ENCODE data around the gene SLC25A6. TPM values are rescaled to one million over a fixed set of nuclear protein-coding genes. Genes with fewer than 3 reads are reported as not detected.
"Not testable (repeated sequence)": the region's sequence is repeated elsewhere in the genome, so short reads cannot be mapped to it uniquely, and the experiment has no call there.

SLC25A6 gene
- total RNA-seq, 1 donor from 2014 or later: 411 TPM

DNA sequence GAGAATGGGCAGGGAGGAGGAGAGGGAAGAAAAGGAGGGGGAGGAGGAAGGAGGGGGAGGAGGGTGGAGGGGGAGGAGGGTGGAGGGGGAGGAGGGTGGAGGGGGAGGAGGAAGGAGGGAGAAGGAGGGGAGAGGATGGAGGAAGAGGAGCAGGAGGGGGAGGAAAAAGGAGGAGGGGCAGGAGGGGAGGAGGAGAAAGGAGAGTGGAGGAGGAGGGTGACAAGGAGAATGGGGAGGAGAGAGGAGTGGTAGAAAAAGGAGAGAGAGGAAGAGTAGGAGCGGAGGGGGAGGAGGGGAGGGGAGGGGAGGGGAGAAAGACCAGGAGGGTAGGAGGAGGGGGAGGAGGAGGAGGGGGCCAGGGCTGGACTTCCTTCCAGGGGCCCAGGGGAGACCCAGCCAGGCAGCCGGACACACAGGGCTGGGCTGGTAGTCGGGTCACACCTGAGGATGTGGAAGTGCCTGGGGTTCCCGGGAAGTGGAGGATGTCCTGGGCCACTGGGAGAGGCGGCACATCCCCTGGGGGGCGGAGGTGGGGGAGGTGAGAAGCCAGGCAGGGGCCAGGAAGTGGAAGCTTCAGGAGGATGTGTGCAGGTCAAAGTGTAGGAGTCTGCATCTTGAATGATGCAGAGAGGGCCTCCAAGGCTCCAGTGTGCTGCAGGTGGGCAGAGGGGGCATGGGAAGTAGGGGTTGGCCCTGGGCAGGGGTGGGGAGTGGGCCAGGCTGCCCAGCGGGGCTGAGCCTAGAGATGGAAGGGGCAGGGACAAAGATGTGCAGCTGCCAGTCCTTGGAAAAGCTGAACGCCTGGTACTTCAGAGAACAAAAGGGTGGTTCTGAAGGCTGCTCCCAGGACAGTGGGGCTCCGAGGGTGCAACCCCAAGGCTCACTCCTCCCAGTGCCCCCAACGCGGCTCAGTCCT, 36.5 kb downstream of the SLC25A6 start:
- no peak for TF ChIP-seq CTCF (IDR thresholded peaks at IDR 0.05; ENCODE audit: partially characterized antibody, unreplicated experiment)
- no peaks in the 10 kb centered on the region for H3K4me1 Mint-ChIP-seq (ENCODE audit: low read depth, unreplicated experiment)
- no peak overlapping the region for H3K4me3 Mint-ChIP-seq (ENCODE audit: unreplicated experiment)
- peaks cover 6% of the 10 kb centered on the region for H3K27me3 Mint-ChIP-seq (ENCODE audit: unreplicated experiment)
- peak; percentile 28 for DNase-seq
- H3K27ac Mint-ChIP-seq (ENCODE audit: unreplicated experiment): no peak overlapping the region
- H3K9me3 Mint-ChIP-seq (ENCODE audit: unreplicated experiment): peaks cover 4% of the 10 kb centered on the region
- H3K36me3 Mint-ChIP-seq (ENCODE audit: unreplicated experiment): no peaks in the 10 kb centered on the region

- H3K4me3 Mint-ChIP-seq (ENCODE audit: unreplicated experiment): no peak overlapping the region
- H3K36me3 Mint-ChIP-seq (ENCODE audit: unreplicated experiment): no peaks in the 10 kb centered on the region
- H3K27me3 Mint-ChIP-seq (ENCODE audit: unreplicated experiment): peaks cover 3% of the 10 kb centered on the region
- no peaks in the 10 kb centered on the region for H3K4me1 Mint-ChIP-seq (ENCODE audit: low read depth, unreplicated experiment)
- TF ChIP-seq CTCF (IDR thresholded peaks at IDR 0.05; ENCODE audit: partially characterized antibody, unreplicated experiment): no peak
- peak overlapping the region; percentile 70 for H3K27ac Mint-ChIP-seq (ENCODE audit: unreplicated experiment)
- H3K9me3 Mint-ChIP-seq (ENCODE audit: unreplicated experiment): peaks cover 4% of the 10 kb centered on the region
- no peak for DNase-seq
These were observed 37.6 kb downstream of the SLC25A6 start for GRCh38 chrX:1354036-1355019.

DNA sequence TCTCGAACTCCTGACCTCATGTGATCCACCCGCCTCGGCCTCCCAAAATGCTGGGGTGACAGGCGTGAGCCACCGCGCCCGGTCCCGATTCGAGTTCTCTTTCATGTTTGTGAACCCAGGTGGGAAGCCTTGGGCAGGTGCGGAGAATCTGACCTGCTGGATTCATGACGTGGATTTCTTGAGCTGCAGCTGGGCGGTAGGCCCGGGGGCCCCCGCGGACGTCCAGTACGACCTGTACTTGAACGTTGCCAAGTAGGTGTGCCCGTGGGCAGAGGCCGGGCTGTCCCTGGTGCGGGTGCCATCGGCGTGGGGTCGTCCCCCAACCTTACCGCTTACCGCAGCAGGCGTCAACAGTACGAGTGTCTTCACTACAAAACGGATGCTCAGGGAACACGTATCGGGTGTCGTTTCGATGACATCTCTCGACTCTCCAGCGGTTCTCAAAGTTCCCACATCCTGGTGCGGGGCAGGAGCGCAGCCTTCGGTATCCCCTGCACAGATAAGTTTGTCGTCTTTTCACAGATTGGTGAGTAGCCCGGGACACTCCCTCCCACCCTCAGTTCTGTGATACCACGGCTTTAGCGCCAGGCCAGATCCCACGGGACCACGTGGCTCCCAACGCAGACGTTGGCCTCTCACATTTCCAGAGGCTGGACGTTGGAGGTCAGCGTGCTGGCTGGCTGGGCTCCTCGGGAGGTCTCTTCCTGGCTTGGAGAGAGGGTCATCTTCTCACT, 39.8 kb downstream of the SLC25A6 start:
- Mint-ChIP-seq H3K9me3 (ENCODE audit: unreplicated experiment) (peaks cover 1% of the 10 kb centered on the region), H3K4me3 (ENCODE audit: unreplicated experiment) (no peak overlapping the region), H3K36me3 (ENCODE audit: unreplicated experiment) (no peaks in the 10 kb centered on the region), H3K27ac (ENCODE audit: unreplicated experiment) (no peak overlapping the region), H3K4me1 (ENCODE audit: low read depth, unreplicated experiment) (no peaks in the 10 kb centered on the region), H3K27me3 (ENCODE audit: unreplicated experiment) (peaks cover 6% of the 10 kb centered on the region)
- no peak for TF ChIP-seq CTCF (IDR thresholded peaks at IDR 0.05; ENCODE audit: partially characterized antibody, unreplicated experiment)
- DNase-seq: no peak

DNA sequence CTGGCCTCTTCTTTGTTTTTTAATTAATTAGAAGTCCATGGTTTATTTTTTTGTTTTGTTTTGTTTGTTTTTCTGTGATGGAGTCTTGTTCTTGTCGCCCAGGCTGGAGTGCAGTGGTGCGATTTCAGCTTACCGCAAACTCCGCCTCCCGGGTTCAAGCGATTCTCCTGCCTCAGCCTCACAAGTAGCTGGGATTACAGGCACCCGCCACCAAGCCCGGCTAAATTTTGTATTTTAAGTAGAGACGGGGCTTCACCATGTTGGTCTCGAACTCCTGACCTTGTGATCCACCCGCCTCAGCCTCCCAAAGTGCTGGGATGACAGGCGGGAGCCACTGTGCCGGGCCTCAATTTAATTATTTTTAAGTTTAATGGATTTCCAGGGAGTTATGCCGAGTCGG, 42.3 kb downstream of the SLC25A6 start:
- not testable (repeated sequence) for H3K27ac Mint-ChIP-seq (ENCODE audit: unreplicated experiment); DNase-seq; H3K4me1 Mint-ChIP-seq (ENCODE audit: low read depth, unreplicated experiment); H3K36me3 Mint-ChIP-seq (ENCODE audit: unreplicated experiment); H3K9me3 Mint-ChIP-seq (ENCODE audit: unreplicated experiment); H3K27me3 Mint-ChIP-seq (ENCODE audit: unreplicated experiment); H3K4me3 Mint-ChIP-seq (ENCODE audit: unreplicated experiment)

All from glutamatergic neuron (in vitro differentiated cells).